VCaP (cell line): ENCODE results near the gene MRAP2.
A peak's percentile ranks its signal among the peaks of the same experiment; 100 is the strongest.
"Not testable (repeated sequence)": the region's sequence is repeated elsewhere in the genome, so short reads cannot be mapped to it uniquely, and the experiment has no call there.

ENCODE experiments used
- H3K27ac ChIP-seq: fragments of 450-650 bp; 2 replicates; pipeline ENCODE4 v1.5.1; 2017
- CTCF ChIP-seq: fragments of 450-650 bp; conservative IDR thresholded peaks from 2 replicates; pipeline ENCODE4 v1.5.1; 2017; ENCODE audit warnings: mild to moderate bottlenecking, moderate library complexity

MRAP2 gene

DNA sequence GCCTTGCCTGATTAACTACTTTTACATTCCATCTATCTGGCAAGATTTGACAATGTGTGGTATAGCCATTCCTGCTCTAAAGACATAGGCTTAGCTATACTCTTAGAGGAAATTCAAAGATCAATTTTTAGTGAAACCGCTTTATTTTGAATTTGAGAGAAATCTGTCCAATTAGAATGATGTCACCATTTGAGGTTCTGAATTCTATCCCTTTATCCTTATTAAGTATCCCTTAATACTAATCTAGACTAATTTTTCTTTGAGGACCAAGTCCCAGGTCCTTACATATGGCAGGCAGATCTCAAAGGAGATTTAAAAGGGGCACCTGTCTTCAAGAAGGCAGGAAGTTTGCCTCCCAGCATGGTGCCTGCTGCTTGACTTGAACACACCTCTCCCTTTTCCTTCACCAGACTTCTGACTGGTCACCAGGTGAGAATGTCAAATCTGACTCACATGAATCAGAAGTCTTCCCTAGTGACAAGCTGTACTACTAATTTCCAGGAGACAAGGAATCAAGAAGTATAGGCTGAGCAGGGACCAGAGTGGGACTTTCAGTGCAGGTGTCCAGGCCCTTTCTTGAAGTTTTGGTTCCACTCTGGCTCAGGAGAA is 15.0 kb upstream of the MRAP2 start:
- no peak overlapping the region for H3K27ac ChIP-seq
- TF ChIP-seq CTCF, result no peak

GRCh38 chr6:84019141-84019841 is 14.3 kb upstream of the MRAP2 start:
- no peak for TF ChIP-seq CTCF
- H3K27ac ChIP-seq, result no peak overlapping the region

DNA sequence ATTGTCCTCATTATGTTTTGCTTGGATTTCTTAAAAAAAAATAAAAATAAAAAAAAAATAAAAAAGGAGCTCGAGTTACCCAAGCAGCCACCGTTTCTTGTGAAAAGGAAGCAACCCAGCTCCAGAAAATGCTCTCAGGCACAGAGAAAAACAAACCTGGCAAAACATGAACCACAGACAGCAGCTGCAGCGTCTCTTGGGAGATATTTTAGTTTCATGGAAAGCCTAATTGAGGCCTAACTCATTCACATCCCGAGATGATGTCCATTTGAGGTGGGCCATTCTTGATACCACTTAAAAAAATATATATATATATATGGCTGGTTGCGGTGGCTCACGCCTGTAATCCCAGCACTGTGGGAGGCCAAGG is 13.7 kb upstream of the MRAP2 start:
- H3K27ac ChIP-seq, result no peak overlapping the region
- no peak for TF ChIP-seq CTCF

DNA sequence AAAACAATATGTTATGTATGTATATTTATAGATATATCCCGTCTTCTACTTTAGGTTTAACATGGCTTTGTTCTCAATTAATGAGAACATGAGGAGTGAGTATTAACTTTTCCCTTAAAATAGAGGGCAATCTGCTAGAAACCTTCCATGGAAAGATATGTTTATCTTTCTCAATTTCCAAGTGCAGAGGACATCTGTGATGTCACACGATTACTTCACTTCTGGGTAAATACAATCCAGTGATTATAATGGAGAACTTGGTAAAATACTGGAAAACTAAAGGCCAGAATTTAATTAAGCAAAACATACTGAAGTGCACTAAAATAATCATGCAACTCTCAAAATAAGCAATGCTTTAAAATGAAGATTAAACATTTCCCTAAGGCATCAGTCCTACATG is 11.9 kb upstream of the MRAP2 start:
- no peak for TF ChIP-seq CTCF
- no peak overlapping the region for H3K27ac ChIP-seq

GRCh38 chr6:84026721-84027164 is 6.8 kb upstream of the MRAP2 start:
- H3K27ac ChIP-seq, result peak overlapping the region; percentile 70

GRCh38 chr6:84027340-84028181 is 6.0 kb upstream of the MRAP2 start:
- TF ChIP-seq CTCF, result no peak
- H3K27ac ChIP-seq, result peak overlapping the region; percentile 70

More at GRCh38 chr6:84026721-84027164, 6.8 kb upstream of the MRAP2 start:
- no peak for TF ChIP-seq CTCF

- TF ChIP-seq CTCF, result no peak
- peak overlapping the region; percentile 70 for H3K27ac ChIP-seq
Observed at GRCh38 chr6:84028350-84028749, 5.2 kb upstream of the MRAP2 start.

DNA sequence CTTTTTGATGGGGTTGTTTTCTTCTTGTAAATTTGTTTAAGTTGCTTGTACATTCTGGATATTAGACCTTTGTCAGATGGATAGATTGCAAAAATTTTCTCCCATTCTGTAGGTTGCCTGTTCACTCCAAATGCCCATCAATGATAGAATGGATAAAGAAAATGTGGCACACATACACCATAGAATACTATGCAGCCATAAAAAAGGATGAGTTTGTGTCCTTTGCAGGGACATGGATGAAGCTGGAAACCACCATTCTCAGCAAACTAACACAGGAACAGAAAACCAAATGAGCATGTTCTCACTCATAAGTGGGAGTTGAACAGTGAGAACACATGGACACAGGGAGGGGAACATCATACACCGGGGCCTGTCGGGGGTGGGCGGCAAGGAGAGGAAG is 1.6 kb upstream of the MRAP2 start:
- not testable (repeated sequence) for H3K27ac ChIP-seq
